GM21390 (cell line): ENCODE results near the gene VOPP1.
"Not testable (repeated sequence)": the region's sequence is repeated elsewhere in the genome, so short reads cannot be mapped to it uniquely, and the experiment has no call there.

Experiments used
- ATAC-seq: cut with Tn5 transposase; IDR thresholded peaks from one replicate; pipeline ENCODE4 v1.9.1; 2021; ENCODE audit not compliant: unreplicated experiment

VOPP1 gene

DNA sequence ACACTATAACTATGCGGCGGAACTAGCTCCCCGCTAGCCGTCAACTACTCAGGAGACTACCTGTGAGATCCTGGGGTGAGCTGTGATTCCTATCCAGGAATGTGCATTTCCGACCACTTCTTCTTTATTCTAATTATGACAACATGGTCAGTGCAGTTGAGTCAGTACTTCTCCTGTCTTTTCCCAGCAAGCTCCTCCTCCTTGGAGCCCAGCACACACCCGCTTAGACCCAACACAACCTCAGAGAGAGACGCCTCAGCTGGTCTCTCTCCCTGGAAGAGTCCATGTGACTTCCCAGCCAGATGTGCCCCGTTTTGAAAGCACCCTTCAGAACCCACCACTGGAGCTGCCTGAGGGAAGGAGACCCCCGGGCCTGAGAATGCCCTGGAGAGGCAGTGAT is 100.7 kb downstream of the VOPP1 start:
- ATAC-seq = not testable (repeated sequence)

DNA sequence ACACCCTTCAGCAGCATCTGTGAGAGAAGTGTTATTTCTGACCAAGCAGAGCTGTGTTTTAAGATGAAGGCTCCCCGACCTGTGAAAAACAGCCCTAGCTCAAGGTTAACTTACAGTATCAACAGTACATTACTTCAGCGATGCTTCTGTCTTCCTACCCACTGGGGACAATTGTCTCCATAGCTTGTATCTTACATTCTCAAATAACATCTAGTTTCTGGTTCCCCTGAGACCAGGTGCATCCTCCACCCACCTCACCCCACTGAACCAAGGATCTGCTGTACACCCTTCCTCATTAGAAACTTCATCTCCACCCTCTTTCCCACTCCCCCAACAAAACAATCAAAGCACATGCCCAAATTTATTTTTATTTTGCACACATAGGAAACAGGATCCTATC is 102.0 kb downstream of the VOPP1 start:
- ATAC-seq = no peak

- ATAC-seq = no peak
These were observed 102.6 kb downstream of the VOPP1 start for GRCh38 chr7:55469721-55470120.

DNA sequence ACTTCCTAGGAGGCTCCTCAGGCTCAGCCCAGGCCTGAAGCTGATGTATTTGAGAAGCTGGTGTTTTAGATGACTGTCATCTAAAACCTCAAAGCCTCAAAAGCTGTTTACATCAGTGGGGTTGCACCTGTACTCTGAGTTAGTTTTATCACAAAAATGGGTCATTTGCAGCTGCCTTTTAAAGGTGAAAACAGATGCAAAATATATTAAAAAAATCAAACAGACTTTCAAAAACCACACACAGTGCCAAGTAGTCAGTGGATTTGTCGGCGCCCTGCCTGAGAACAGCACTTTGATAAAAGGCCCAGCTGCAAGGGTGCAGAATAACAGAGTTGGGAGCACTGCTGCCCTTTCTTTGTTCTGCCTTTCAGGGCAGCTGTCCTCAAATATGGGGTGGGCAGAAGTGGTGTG is 103.0 kb downstream of the VOPP1 start:
- no peak for ATAC-seq

DNA sequence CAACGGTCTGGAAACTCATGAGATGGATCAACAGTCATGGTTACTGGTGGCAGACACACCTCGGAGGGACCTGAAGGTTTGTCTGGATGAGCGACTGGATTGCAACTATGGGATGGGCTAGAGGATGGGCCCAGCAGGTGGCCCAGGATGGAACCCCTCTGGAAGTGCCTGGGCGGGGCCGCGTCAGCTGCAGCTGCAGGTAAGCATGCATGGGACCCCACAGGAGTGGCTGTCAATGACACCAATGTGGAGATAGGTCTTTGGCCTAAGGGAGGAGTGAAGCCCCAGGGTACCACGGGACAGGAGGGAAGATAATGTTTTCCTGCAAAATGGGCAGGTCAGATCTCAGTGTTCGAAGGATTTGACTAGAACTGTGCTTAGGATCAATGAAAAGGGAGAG is 103.8 kb downstream of the VOPP1 start:
- no peak for ATAC-seq

- no peak for ATAC-seq
These were observed 105.2 kb downstream of the VOPP1 start for GRCh38 chr7:55467047-55467593.

- no peak for ATAC-seq
These were observed 106.6 kb downstream of the VOPP1 start for GRCh38 chr7:55465691-55466090.

- ATAC-seq = no peak
These were observed 107.9 kb downstream of the VOPP1 start for GRCh38 chr7:55464422-55464821.

GRCh38 chr7:55463686-55464262 is 108.5 kb downstream of the VOPP1 start:
- ATAC-seq = no peak

DNA sequence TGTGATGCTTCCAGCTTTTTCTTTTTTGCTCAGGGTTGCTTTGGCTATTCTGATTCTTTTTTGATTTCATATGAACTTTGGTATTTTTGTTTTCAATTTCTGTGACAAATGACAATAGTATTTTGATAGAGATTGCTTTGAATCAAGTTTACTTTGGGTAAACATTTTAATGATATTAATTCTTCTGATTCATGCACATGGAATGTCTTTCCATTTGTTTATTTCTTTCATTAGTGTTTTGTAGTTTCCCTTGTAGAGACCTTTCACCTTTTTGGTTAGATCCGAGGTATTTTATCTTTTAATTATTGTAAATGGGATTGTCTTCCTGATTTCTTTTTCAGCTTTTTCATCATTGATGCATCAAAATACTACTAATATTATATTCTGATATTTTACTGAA is 114.0 kb downstream of the VOPP1 start:
- ATAC-seq = no peak

- no peak for ATAC-seq
These were observed 114.5 kb downstream of the VOPP1 start for GRCh38 chr7:55457801-55458200.

- no peak for ATAC-seq
These were observed 119.3 kb downstream of the VOPP1 start for GRCh38 chr7:55452971-55453370.

DNA sequence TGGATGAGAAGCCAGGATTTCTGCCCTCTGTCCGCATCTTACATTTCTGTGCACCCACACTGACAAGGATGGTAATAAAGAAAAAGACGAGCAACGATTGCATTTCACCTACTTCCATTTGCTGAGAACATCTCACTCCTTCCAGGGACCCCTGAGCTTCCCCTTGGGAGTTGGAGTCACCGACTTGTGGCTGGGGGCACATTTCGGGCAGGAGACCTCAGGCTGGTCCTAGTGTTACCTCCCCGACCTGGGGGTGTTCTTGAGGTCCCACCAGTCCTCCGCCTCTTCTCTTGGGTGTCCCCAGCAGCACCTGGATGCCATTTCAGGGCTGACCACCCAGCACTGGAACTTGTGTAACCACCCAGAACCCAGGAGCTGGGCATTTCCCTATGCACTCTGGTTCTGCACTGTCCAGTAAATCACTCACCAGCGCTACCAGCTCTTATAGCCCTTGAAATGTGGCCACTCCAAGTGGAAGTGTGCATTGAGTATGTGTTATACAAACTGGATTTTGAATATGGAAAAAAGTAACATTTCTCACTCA is 122.2 kb downstream of the VOPP1 start:
- ATAC-seq = no peak

GRCh38 chr7:55449205-55449991 is 122.9 kb downstream of the VOPP1 start:
- ATAC-seq = no peak

GRCh38 chr7:55448526-55448925 is 123.8 kb downstream of the VOPP1 start:
- no peak for ATAC-seq

GRCh38 chr7:55444786-55445185 is 127.5 kb downstream of the VOPP1 start:
- ATAC-seq = no peak

DNA sequence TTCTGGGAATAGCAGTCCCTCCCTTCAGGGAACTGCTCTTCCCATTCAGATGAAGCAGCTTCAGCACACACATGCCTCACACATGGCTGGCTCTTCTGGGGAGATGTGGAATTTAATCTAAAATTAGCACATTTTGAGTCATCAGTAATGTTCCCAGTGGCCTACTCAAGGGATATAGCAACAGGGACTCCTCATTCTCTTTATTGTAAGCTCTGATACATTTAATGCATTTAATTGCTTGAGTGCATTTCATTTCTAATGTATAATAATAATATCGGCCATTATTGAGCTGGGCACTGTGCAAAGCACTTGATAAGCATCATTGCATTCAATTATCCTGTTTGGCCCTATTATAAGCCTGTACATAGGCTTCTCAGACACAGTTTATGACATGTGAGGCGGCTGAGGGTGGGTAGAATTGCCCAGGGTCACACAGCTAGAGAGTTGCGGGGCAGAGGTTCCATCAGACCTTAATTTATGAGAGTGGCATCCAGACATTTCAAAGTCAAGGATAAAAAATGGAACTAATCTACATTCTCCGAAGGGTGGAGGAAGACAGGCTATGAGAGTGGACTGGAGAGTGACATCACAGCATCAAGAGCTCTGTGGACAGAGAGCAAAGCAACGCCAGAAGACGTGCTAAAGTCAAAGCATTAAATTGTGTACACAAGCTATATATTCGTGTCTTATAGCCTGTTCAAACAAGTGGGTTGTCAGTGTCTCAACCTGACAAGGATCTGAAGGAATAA is 130.4 kb downstream of the VOPP1 start:
- no peak for ATAC-seq

DNA sequence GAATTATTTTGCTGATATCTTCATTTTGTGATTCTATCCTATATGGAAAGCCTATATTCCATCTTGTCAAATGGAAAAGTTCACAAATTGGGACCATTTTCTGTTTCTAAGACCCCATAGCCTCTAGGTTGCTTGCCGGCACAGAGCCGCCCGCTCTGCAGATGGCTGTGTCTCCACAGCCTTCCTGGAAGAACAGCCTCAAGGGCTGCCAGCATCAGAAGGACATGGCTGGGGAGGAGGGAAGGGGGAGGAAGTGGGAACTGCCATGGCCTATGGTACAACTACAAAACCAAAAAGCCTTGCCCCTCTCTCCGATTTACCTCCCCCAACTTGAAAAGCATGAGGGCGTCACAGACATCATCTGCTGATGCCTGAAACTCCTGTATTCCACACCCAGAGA is 131.3 kb downstream of the VOPP1 start:
- no peak for ATAC-seq

DNA sequence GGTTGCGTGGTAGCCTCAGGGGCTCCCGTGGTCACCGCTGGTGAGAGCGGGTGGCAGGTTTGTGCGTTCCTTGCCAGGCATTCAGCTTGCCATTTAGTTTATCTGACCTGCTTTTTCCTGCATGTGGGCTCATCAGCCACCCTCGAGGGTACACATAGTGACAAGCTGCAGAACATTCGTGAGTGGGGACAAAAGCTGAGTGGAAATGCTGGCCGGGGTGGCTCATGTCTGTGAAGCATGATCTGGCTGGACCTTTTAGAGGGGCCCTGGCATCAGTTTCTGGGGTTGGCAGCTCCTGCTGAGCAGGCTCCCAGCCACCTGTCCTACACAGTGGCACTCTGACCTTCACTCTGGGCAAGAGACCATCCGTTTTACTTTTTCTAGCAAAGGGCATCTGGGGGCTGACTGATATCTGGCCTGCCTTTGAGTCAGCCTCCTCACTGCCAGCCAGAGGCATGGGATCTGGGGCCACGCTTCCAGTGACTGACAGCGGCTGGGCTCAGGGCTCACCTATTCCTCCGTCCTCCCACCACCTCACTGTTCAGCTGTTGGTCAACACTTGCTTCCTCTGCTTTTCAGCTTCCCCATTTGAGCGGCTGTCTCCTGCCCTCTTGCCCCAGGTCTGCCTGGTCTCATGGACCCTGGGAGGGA is 132.1 kb downstream of the VOPP1 start:
- ATAC-seq = no peak

DNA sequence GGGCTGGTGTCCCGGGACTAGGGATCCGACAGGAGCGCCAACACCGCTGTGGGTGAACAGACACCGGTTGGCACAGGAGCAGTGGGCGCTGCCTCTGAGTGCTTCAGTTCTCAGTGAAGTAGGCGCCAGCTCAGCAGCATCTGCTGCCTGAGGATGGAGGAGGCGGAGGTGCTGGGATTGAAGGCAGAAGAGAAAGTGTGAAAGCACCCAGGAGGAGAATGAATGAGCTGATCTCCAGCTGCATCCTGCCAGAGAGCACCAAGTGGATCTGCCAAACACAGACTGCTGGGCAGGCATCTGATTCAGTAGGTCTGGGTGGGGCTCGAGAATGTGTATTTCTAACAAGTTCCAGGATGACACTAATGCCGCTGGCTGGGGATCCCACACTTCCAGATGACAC is 132.7 kb downstream of the VOPP1 start:
- no peak for ATAC-seq
